Upper lobe of left lung (tissue), 4 donors: Measurements from ENCODE around the gene TBX18.

ENCODE experiments used
- CTCF ChIP-seq, 6 experiments: fragments of 450-650 bp in 4 of 6; fragments of 200-600 bp in 2 of 6; sonication (generic) in 2 of 6; IDR thresholded peaks; one replicate each; pipeline ENCODE4 v1.5.1; 2016 to 2019; ENCODE audit warnings: antibody characterized with exemption in 6 of 6
- EP300 ChIP-seq, 4 donors: sonication (generic); formaldehyde crosslinking; IDR thresholded peaks; one replicate each; pipeline ENCODE4 v1.5.1; 2017; ENCODE audit warnings: antibody characterized with exemption in 4 of 4, control low read depth in 2 of 4
- POLR2A ChIP-seq, 4 donors: fragments of 450-650 bp; IDR thresholded peaks; one replicate each; pipeline ENCODE4 v1.5.1; 2016 to 2017; ENCODE audit warnings: antibody characterized with exemption in 4 of 4, mild to moderate bottlenecking in 2 of 4

GRCh38 chr6:84811351-84811750, 47.0 kb upstream of the TBX18 start:
- TF ChIP-seq CTCF (IDR thresholded peaks at IDR 0.05) (no peak), EP300 (IDR thresholded peaks at IDR 0.05) (no peak), POLR2A (IDR thresholded peaks at IDR 0.05) (no peak)
